Common myeloid progenitor, CD34-positive (primary cell): ENCODE results near the gene MCRIP1.

Source experiments
- CTCF ChIA-PET: fragments of 350-600 bp; sonication (Branson Sonifier 250); formaldehyde crosslinking; loops from one replicate; lab custom pipeline; 2021; ENCODE audit warnings: antibody characterized with exemption; lab: Charles Lee
- POLR2A ChIA-PET: fragments of 350-600 bp; sonication (Branson Sonifier 250); formaldehyde crosslinking; loops from one replicate; lab custom pipeline; 2021; ENCODE audit warnings: antibody characterized with exemption; lab: Charles Lee
- DNase-seq, 3 donors: peaks; one replicate each; pipeline versions ENCODE4 v3.0.0 to v3.0.0-alpha.2; 2013
- H3K27ac ChIP-seq, 2 experiments: 1 replicate in 1 of 2; 2 replicates in 1 of 2; pipeline ENCODE4 v1.7.0; 2013; ENCODE audit warnings: inconsistent platforms in 2 of 2, low read length in 2 of 2, mild to moderate bottlenecking in 2 of 2, low read depth in 1 of 2, moderate library complexity in 1 of 2; ENCODE audit not compliant: severe bottlenecking in 2 of 2, insufficient read depth in 1 of 2, poor library complexity in 1 of 2
- H3K27me3 ChIP-seq, 5 experiments: replicated peaks in 2 of 5; 1 replicate in 3 of 5; 2 replicates in 2 of 5; pipeline versions ENCODE4 v1.6.1 to v1.7.0; 2013; ENCODE audit warnings: low read length in 4 of 5, mild to moderate bottlenecking in 2 of 5, moderate library complexity in 2 of 5, inconsistent platforms in 1 of 5; ENCODE audit not compliant: insufficient read depth in 5 of 5, control insufficient read depth in 4 of 5
- H3K36me3 ChIP-seq, 4 experiments: 1 replicate in 2 of 4; 2 replicates in 2 of 4; pipeline versions ENCODE4 v1.6.1 to v1.7.0; 2013; ENCODE audit warnings: low read length in 3 of 4, control low read depth in 1 of 4, mild to moderate bottlenecking in 1 of 4; ENCODE audit not compliant: control insufficient read depth in 4 of 4, insufficient read depth in 4 of 4
- H3K4me1 ChIP-seq, 4 experiments: 1 replicate in 3 of 4; 2 replicates in 1 of 4; pipeline versions ENCODE4 v1.6.1 to v1.7.1; 2013; ENCODE audit warnings: low read length in 3 of 4, mild to moderate bottlenecking in 3 of 4, control low read depth in 1 of 4, inconsistent platforms in 1 of 4, moderate library complexity in 1 of 4; ENCODE audit not compliant: control insufficient read depth in 4 of 4, insufficient read depth in 4 of 4; ENCODE audit errors: control extremely low read depth in 1 of 4
- H3K4me3 ChIP-seq, 7 experiments: 1 replicate in 4 of 7; 2 replicates in 3 of 7; pipeline versions ENCODE4 v1.5.1 to v1.7.0; 2013; ENCODE audit warnings: mild to moderate bottlenecking in 7 of 7, low read length in 6 of 7, moderate library complexity in 6 of 7, inconsistent platforms in 2 of 7, low read depth in 2 of 7, control low read depth in 1 of 7; ENCODE audit not compliant: insufficient read depth in 4 of 7, control insufficient read depth in 1 of 7; ENCODE audit errors: extremely low read depth in 1 of 7
- H3K9me3 ChIP-seq, 5 experiments: 1 replicate in 4 of 5; 2 replicates in 1 of 5; pipeline versions ENCODE4 v1.6.1 to v1.7.1; 2013; ENCODE audit warnings: low read length in 4 of 5, mild to moderate bottlenecking in 2 of 5, inconsistent platforms in 1 of 5, low read depth in 1 of 5, moderate library complexity in 1 of 5; ENCODE audit not compliant: control insufficient read depth in 4 of 5, insufficient read depth in 2 of 5; ENCODE audit errors: control extremely low read depth in 1 of 5
- WGBS: methylation state at CpG from one replicate; pipeline ENCODE4 v1.1.5; 2013; ENCODE audit not compliant: insufficient coverage; 5-methylcytosine and 5-hydroxymethylcytosine counted together

MCRIP1 gene

GRCh38 chr17:81844887-81845286, 11.8 kb upstream of the MCRIP1 start:
- Histone ChIP-seq H3K4me1 (peaks cover 0 to 11% (median 0%) of the 10 kb centered on the region in 4 experiments), H3K27ac (no peak overlapping the region), H3K9me3 (no peaks in the 10 kb centered on the region), H3K4me3 (no peak overlapping the region), H3K27me3 (no peaks in the 10 kb centered on the region), H3K36me3 (peaks cover 15 to 60% (median 47%) of the 10 kb centered on the region in 4 experiments)
- ChIA-PET POLR2A (interaction anchor here (0.7 to 1.0 kb wide), 2 partner anchors 10 to 12 kb away, joined by 3 read pairs; partner anchors contain the start of gene MCRIP1), CTCF (no interaction called here)
- DNase-seq, result no peak
- 97% methylated on average over 11 of the region's 13 CpGs for WGBS

- Histone ChIP-seq H3K27me3 (no peaks in the 10 kb centered on the region), H3K4me1 (peaks cover 0 to 11% (median under 1%) of the 10 kb centered on the region in 4 experiments), H3K36me3 (peaks cover 15 to 58% (median 47%) of the 10 kb centered on the region in 4 experiments), H3K4me3 (no peak overlapping the region), H3K9me3 (no peaks in the 10 kb centered on the region), H3K27ac (no peak overlapping the region)
- 97% methylated on average over 11 of the region's 14 CpGs for WGBS
- DNase-seq, result no peak
- ChIA-PET POLR2A (interaction anchor here (0.7 to 1.1 kb wide), 3 partner anchors 10 to 183 kb away, joined by 3 read pairs; no protein-coding TSS in a partner anchor), CTCF (interaction anchor here (1.4 kb wide), 1 partner anchor 12 kb away, joined by 3 read pairs; no protein-coding TSS in a partner anchor)
Measured at GRCh38 chr17:81844327-81844851, 11.3 kb upstream of the MCRIP1 start.

GRCh38 chr17:81843713-81844326, 10.7 kb upstream of the MCRIP1 start:
- H3K4me3 ChIP-seq, result no peak overlapping the region
- CTCF ChIA-PET, result interaction anchor here (1.4 kb wide), 1 partner anchor 13 kb away, joined by 3 read pairs; no protein-coding TSS in a partner anchor
- no peak for DNase-seq
- H3K9me3 ChIP-seq, result no peaks in the 10 kb centered on the region
- H3K4me1 ChIP-seq, result peaks cover 0 to 11% (median 1%) of the 10 kb centered on the region in 4 experiments
- H3K27ac ChIP-seq, result no peak overlapping the region
- H3K27me3 ChIP-seq, result no peaks in the 10 kb centered on the region
- 92% methylated on average over 22 of the region's 30 CpGs for WGBS
- H3K36me3 ChIP-seq, result peaks cover 15 to 58% (median 46%) of the 10 kb centered on the region in 4 experiments
- POLR2A ChIA-PET, result interaction anchor here (0.7 to 1.8 kb wide), 5 partner anchors 11 to 182 kb away, joined by 3 to 5 read pairs (median 3); partner anchors contain the start of gene MCRIP1

GRCh38 chr17:81842725-81843504, 9.8 kb upstream of the MCRIP1 start:
- Histone ChIP-seq H3K4me1 (peaks cover 0 to 13% (median 1%) of the 10 kb centered on the region in 4 experiments), H3K36me3 (peaks cover 15 to 54% (median 44%) of the 10 kb centered on the region in 4 experiments), H3K9me3 (no peaks in the 10 kb centered on the region), H3K27ac (no peak overlapping the region), H3K27me3 (no peaks in the 10 kb centered on the region), H3K4me3 (no peak overlapping the region)
- CTCF ChIA-PET, result interaction anchor here (0.7 to 1.4 kb wide), 2 partner anchors 10 to 14 kb away, joined by 3 read pairs; no protein-coding TSS in a partner anchor
- DNase-seq, result no peak
- POLR2A ChIA-PET, result interaction anchor here (0.7 to 1.8 kb wide), 4 partner anchors 9 to 255 kb away, joined by 3 to 5 read pairs (median 4); partner anchors contain the start of genes FASN and MCRIP1
- 93% methylated on average over 21 of the region's 21 CpGs for WGBS

GRCh38 chr17:81842378-81842724, 9.3 kb upstream of the MCRIP1 start:
- no peak for DNase-seq
- POLR2A ChIA-PET, result interaction anchor here (0.7 to 1.8 kb wide), 4 partner anchors 9 to 256 kb away, joined by 3 to 5 read pairs (median 4); partner anchors contain the start of genes FASN and MCRIP1
- Histone ChIP-seq H3K4me3 (no peak overlapping the region), H3K9me3 (no peaks in the 10 kb centered on the region), H3K4me1 (peaks cover 0 to 15% (median 1%) of the 10 kb centered on the region in 4 experiments), H3K27ac (no peak overlapping the region), H3K27me3 (no peaks in the 10 kb centered on the region), H3K36me3 (peaks cover 14 to 51% (median 42%) of the 10 kb centered on the region in 4 experiments)
- 100% methylated on average over 10 of the region's 11 CpGs for WGBS
- CTCF ChIA-PET, result no interaction called here

GRCh38 chr17:81841866-81842265, 8.8 kb upstream of the MCRIP1 start:
- H3K9me3 ChIP-seq, result no peaks in the 10 kb centered on the region
- H3K4me3 ChIP-seq, result no peak overlapping the region
- H3K27me3 ChIP-seq, result no peaks in the 10 kb centered on the region
- no peak overlapping the region for H3K27ac ChIP-seq
- ChIA-PET CTCF (no interaction called here), POLR2A (interaction anchor here (0.9 to 1.8 kb wide), 2 partner anchors 10 to 13 kb away, joined by 3 to 5 read pairs; no protein-coding TSS in a partner anchor)
- DNase-seq, result no peak
- 100% methylated on average over 13 of the region's 15 CpGs for WGBS
- H3K36me3 ChIP-seq, result peaks cover 9 to 46% (median 39%) of the 10 kb centered on the region in 4 experiments
- H3K4me1 ChIP-seq, result peaks cover 0 to 15% (median 1%) of the 10 kb centered on the region in 4 experiments
